Nucleus accumbens (tissue), 56 donors: ENCODE measurements around the gene SUGCT.
"Not testable (repeated sequence)": the region's sequence is repeated elsewhere in the genome, so short reads cannot be mapped to it uniquely, and the experiment has no call there.

Source experiments
- DNase-seq, 56 donors: peaks; one replicate each; lab custom pipeline; 2025; lab: John Stamatoyannopoulos, UW

Gene SUGCT

DNA sequence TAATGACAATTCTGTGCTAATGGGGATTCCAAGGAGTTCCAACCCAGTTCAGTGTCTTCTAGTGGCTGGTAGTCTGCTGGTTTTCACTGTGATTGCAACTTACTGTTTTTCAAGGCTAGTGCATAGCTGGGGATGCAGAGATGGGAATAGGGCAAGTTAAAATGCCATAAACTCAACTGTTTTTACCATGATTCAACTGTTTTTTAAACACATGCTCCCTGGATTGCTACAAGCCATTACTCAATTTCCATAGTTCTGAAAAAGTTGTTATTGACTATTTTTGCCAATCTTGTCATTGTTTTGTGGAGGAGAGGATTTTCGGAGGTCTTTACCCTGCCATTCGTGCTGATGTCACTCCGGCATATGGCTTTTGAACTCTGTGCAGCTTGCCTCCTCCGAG lies 245.3 kb downstream of the SUGCT start:
- no peak for DNase-seq

GRCh38 chr7:40382145-40382544 lies 247.3 kb downstream of the SUGCT start:
- DNase-seq: no peak

DNA sequence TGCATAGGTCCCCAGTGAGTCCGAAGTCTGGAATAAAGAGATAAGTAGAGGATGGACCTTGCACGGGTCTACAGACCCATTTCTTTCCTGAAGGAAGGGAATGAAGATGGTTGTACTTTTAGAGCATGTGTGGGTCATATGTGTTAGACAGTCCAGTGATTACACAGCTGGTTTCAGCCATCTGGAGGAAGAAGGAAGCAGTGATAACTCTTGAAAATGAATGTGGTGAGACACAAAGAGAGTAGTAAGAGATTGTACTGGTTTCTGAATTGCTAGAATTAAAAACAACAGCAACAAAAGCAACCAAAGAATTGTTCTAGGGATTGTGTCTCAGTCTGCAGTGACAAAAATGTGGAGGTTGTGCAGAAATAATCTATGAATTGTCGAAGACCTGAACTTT lies 258.9 kb downstream of the SUGCT start:
- DNase-seq: no peak

DNA sequence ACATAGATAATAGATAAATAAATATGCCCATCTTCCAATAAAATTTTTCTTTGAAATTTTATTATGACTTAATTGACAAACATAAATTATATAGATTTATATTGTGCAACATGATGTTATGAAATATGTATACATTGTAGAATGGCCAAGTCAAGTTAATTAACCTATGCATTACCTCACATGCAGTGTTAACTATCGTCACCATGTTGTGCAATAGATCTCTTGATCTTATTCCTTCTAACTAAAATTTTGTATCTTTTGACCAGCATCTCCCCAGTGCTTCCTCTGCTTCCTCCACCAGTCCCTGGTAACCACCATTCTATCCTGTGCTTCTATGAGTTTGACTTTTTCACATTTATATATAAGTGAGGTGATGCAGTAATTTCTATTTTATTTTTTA lies 259.6 kb downstream of the SUGCT start:
- no peak for DNase-seq

GRCh38 chr7:40400525-40400924 lies 265.7 kb downstream of the SUGCT start:
- no peak for DNase-seq

DNA sequence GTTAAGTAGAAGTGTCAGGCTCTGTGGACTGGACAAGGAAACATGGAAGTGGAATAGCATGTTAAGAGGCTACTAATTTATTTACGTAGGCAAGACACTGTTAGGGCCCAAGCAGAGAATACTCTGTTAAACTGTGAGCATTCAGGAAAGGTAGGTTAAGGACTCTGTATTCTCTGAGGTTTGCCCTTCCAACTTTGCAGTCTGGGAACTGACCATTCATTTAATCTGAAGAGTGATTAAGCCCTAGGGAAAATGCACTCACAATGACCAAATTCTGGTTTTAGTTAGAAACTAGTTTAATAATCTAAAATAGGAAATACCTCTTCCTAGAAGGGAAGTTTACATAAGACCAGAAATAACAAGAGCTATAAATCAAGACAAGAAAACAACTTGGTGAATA lies 266.6 kb downstream of the SUGCT start:
- no peak for DNase-seq

DNA sequence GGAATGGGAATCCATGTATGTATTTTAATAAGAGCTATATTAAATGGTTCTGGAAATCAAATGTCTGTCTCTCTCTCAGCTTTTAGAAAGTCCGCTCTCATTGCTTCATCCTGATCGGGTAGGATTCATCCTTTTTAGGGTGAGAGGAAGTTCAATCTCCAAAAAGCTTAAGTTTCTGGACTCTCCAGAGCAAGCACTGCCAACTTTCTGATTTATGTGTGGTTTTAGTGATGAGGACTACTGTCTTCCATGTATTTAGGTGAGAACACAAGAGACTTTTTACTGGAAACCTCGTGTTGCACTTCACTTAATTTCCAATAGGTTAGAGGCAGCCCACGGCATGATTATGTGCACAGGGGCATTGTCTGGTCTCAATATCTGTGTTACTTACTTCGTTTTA lies 267.9 kb downstream of the SUGCT start:
- no peak for DNase-seq

DNA sequence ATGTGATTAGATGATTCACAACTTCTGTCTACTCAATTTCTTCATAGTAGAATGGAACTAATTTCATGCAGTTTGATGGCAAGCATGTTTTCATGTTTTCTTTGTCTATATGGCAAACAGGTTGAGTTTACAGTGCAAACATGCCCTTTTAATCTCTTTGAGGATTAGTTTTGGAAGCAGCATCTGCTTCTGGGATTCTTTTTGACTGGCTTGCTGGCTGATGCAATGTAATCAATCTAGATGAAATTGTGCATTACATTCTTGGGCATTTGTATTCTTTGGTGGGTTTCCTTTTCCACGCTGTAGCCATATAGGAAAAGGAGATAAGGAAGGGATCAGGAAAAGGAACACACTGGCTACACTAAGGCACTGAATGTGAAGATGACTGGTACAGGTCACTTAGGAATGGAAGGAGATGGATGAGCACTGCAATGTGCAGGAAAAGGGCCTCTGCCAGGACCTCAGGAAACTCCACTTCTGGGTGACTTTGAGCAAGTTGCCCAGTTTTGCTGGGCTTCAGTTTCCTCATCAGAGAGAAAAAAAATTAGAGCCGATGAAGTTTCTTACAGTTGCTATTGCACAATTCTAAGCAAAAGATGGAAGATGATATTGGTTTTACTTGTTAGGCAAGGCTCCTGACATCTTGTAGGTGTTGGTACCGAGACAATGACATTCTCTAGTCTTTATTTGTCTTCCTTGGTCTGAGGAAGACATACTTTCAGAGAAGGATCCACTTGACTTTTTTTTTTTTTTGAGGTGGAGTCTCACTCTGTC lies 269.1 kb downstream of the SUGCT start:
- DNase-seq: no peak

- DNase-seq: no peak
Measured at GRCh38 chr7:40405991-40406390, 271.2 kb downstream of the SUGCT start.

GRCh38 chr7:40412323-40412722 lies 277.5 kb downstream of the SUGCT start:
- DNase-seq: no peak

DNA sequence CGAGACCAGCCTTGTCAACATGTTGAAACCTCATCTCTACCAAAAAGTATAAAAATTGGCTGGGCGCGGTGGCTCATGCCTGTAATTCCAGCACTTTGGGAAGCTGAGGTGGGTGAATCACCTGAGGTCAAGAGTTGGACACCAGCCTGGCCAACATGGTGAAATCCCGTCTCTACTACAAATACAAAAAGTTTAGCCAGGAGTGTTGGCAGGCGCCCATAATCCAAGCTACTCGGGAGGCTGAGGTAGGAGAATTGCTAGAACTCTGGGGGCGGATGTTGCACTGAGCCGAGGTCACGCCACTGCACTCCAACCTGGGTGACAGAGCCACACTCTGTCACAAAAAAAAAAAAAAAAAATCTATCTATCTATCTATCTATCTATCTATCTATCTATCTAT lies 279.9 kb downstream of the SUGCT start:
- not testable (repeated sequence) for DNase-seq

GRCh38 chr7:40418448-40418847 lies 283.6 kb downstream of the SUGCT start:
- no peak for DNase-seq

GRCh38 chr7:40418983-40419382 lies 284.2 kb downstream of the SUGCT start:
- no peak for DNase-seq

DNA sequence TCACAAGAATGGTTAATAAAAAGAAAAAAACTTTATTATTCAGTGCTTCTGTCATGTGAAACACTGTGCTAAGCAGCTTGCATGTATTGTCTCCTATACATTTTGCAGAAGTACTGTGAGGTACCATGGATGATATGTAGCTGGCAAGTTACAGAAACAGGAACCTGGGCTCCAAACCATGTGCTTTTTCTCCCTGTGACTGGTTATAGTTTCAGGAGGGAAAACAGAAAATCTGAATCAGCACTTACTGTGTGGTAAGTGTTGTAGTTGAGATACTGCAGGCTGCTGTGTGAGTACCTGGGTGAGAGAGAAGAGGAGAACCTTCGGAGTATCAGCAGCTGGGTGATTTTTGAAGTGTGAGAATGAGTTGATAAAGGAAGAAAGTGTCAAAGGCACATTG lies 285.0 kb downstream of the SUGCT start:
- no peak for DNase-seq

DNA sequence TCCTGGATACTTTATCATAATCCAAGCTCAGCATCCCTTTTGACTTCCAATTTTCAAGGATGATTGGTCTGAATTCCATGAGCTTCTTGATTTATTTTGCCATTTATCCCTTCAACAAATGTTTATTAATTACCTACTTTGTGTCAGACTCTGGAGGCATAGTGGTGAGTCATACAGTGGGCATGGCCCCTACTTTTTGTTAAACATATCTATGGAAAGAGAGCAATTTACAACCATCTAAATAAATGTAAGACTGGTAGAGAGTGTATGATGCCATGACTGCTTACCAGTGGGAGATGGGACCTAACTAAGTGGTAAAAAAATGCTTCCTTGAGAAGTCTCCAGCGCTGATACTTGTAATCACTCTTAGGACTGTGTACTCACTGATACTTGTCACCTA lies 286.6 kb downstream of the SUGCT start:
- DNase-seq: no peak

DNA sequence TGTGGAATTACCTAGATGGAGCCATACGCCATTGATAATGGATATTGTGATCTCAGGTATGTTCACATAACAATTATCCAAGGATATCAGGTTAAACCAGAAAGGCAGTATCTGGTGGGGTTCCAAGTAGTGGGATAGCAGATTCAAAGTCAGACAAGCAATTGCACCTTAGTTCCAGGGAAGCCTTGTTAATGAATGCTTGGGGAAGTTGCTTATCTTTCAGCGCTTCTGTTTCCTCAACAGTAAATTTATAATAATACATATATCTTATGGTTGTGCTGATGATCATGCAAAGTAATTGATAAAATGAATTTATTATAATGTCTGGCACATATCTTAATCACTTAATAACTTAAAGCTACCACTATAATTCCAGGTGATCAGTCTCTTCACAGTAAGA lies 290.9 kb downstream of the SUGCT start:
- no peak for DNase-seq

DNA sequence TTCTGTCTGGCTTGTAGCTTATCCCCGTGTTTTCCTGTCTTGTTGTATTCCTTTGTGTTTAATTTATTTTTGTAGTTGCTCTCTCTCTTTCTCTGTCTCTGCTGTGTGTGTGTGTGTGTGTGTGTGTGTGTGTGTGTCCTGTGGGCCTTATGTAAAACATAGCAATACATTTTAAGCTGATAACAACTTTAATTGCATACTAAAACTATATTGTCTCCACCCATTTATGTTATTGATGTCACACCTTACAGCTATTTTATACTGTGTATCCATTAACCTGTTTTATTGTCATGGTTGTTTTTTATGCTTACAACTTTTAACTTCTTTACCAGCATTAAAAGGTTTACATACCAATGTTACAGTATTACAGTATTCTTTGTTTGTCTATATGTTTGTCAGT lies 293.6 kb downstream of the SUGCT start:
- no peak for DNase-seq

DNA sequence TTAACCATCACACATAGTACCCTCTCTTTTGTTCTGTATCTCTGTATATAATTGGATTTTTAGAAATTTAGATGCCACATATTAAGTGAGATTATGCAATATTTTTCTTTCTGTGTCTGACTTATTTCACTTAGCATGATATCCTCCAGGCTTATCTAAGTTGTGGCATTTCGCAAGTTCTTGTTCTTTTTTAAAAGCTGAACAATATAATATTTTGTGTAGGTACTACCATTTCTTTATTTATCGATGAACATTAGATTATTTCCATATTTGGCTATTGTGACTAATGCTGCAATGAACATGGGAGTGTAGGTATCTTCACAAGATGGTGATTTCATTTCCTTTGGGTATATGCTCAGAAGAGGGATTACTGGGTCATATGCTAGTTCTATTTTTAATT lies 295.0 kb downstream of the SUGCT start:
- DNase-seq: no peak

- no peak for DNase-seq
Measured at GRCh38 chr7:40432046-40432445, 297.2 kb downstream of the SUGCT start.

- DNase-seq: no peak
Measured at GRCh38 chr7:40436710-40437109, 301.9 kb downstream of the SUGCT start.

DNA sequence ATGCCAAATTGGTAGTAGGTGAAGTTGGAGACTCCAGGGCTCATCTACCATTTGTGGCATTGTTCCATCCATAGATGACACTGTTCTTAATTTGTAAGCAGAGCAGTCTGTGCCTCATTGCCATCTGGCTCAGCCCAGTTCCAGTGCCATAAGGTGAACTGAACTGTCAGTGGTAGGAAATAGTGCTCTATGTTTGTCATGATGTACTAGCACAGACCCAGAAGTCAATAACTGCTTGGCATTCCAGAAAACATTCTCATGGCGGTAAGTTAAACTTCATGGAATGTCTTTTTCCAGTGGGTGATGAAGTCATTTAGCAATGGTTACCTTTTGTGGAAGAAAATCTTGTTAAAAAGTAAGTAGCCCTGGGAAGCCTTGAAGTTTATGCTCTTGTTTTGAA lies 302.7 kb downstream of the SUGCT start:
- DNase-seq: no peak

GRCh38 chr7:40437936-40438634 lies 303.3 kb downstream of the SUGCT start:
- no peak for DNase-seq
